ENCODE results near the gene ZNF143.

Gene ZNF143

GRCh38 chr11:9573052-9573774 is 112.4 kb downstream of the ZNF143 start, which contains the start of gene WEE1:
TSS of gene WEE1 (plus strand) at chr11:9573670. CDS start at chr11:9573934, 264 bp downstream.
- H3K79me2 ChIP-seq (ENCODE audit: insufficient read depth, low read depth) = peaks cover 41% of the 10 kb centered on the region
- H3K27me3 ChIP-seq (ENCODE audit: insufficient read depth, low read depth) = no peaks in the 10 kb centered on the region
- H3K9ac ChIP-seq = peak within 1 kb of the TSS; percentile 93
- H3K36me3 ChIP-seq (ENCODE audit: insufficient read depth) = peaks cover 20% of the 10 kb centered on the region; the same call in 1 of the 2 replicates
- H2AFZ ChIP-seq (ENCODE audit: low read depth) = peak within 1 kb of the TSS; percentile 90
- peaks cover 37% of the 10 kb centered on the region for H3K4me1 ChIP-seq (ENCODE audit: low read depth, poor library complexity, severe bottlenecking)
- TF ChIP-seq CTCF (conservative IDR thresholded peaks at IDR 0.05; ENCODE audit: low read depth, low read length) = no peak
- H4K20me1 ChIP-seq (ENCODE audit: insufficient read depth) = peaks cover 15% of the 10 kb centered on the region
- H3K4me3 ChIP-seq (IDR thresholded peaks at IDR 0.05; ENCODE audit: insufficient read depth, low read depth, low read length) = no peak within 1 kb of the TSS
- peak within 1 kb of the TSS; percentile 91 for H3K4me2 ChIP-seq
- peak within 1 kb of the TSS; percentile 82 for H3K27ac ChIP-seq

GRCh38 chr11:9573775-9574621 is 113.2 kb downstream of the ZNF143 start:
- H3K27me3 ChIP-seq (ENCODE audit: insufficient read depth, low read depth) = no peaks in the 10 kb centered on the region
- peaks cover 47% of the 10 kb centered on the region for H3K79me2 ChIP-seq (ENCODE audit: insufficient read depth, low read depth)
- H2AFZ ChIP-seq (ENCODE audit: low read depth) = peak overlapping the region; percentile 42; the same call in 1 of the 2 replicates
- peak overlapping the region; percentile 82 for H3K27ac ChIP-seq
- H3K4me2 ChIP-seq = peak overlapping the region; percentile 91
- peaks cover 15% of the 10 kb centered on the region for H4K20me1 ChIP-seq (ENCODE audit: insufficient read depth)
- H3K4me3 ChIP-seq (IDR thresholded peaks at IDR 0.05; ENCODE audit: insufficient read depth, low read depth, low read length) = no peak overlapping the region
- no peak for TF ChIP-seq CTCF (conservative IDR thresholded peaks at IDR 0.05; ENCODE audit: low read depth, low read length)
- peak overlapping the region; percentile 93 for H3K9ac ChIP-seq
- H3K36me3 ChIP-seq (ENCODE audit: insufficient read depth) = peaks cover 24% of the 10 kb centered on the region; the same call in 1 of the 2 replicates
- peaks cover 36% of the 10 kb centered on the region for H3K4me1 ChIP-seq (ENCODE audit: low read depth, poor library complexity, severe bottlenecking)

- peak overlapping the region; percentile 82 for H3K27ac ChIP-seq
- H4K20me1 ChIP-seq (ENCODE audit: insufficient read depth) = peaks cover 15% of the 10 kb centered on the region
- H3K4me1 ChIP-seq (ENCODE audit: low read depth, poor library complexity, severe bottlenecking) = peaks cover 31% of the 10 kb centered on the region
- no peak for TF ChIP-seq CTCF (conservative IDR thresholded peaks at IDR 0.05; ENCODE audit: low read depth, low read length)
- H3K27me3 ChIP-seq (ENCODE audit: insufficient read depth, low read depth) = no peaks in the 10 kb centered on the region
- peaks cover 24% of the 10 kb centered on the region; the same call in 1 of the 2 replicates for H3K36me3 ChIP-seq (ENCODE audit: insufficient read depth)
- H2AFZ ChIP-seq (ENCODE audit: low read depth) = no peak overlapping the region
- H3K9ac ChIP-seq = peak overlapping the region; percentile 93
- H3K4me2 ChIP-seq = peak overlapping the region; percentile 91
- peaks cover 52% of the 10 kb centered on the region for H3K79me2 ChIP-seq (ENCODE audit: insufficient read depth, low read depth)
- H3K4me3 ChIP-seq (IDR thresholded peaks at IDR 0.05; ENCODE audit: insufficient read depth, low read depth, low read length) = no peak overlapping the region
These were observed 113.9 kb downstream of the ZNF143 start for GRCh38 chr11:9574622-9575259.

All from KMS-11 (cell line).